Spleen (tissue), 7 donors: ENCODE measurements around the gene TBL3.

Experiments
- CTCF ChIP-seq, 11 experiments: fragments of 200-600 bp in 7 of 11; fragments of 450-650 bp in 4 of 11; sonication (generic) in 4 of 11; IDR thresholded peaks in 8 of 11; conservative IDR thresholded peaks in 3 of 11; 1 replicate in 7 of 11; 2 replicates in 4 of 11; pipeline versions ENCODE4 v1.4.0 to v1.8.0; 2016 to 2021; ENCODE audit warnings: antibody characterized with exemption in 11 of 11, inconsistent platforms in 4 of 11, mild to moderate bottlenecking in 1 of 11
- POLR2A ChIP-seq, 3 donors: fragments of 450-650 bp; IDR thresholded peaks; one replicate each; pipeline ENCODE4 v1.5.1; 2017; ENCODE audit warnings: antibody characterized with exemption in 3 of 3, mild to moderate bottlenecking in 1 of 3
- donor health status: DM: no; HTN: no; CAD: no; lungs with moderate emphysema.
- donor health status: DM: no; HTN: no; CAD: no.
- donor health status: DM: no; HTN: no; CAD: no.

- TF ChIP-seq CTCF (IDR thresholded peaks at IDR 0.05 in 8 of 11, conservative IDR thresholded peaks at IDR 0.05 in 3 of 11) (no peak), POLR2A (IDR thresholded peaks at IDR 0.05) (no peak)
Measured at GRCh38 chr16:1944612-1945199, 27.1 kb upstream of the TBL3 start.
